ENCODE results near the gene PLCH2. TPM values are rescaled to one million over a fixed set of nuclear protein-coding genes. Genes with fewer than 3 reads are reported as not detected.
A peak's percentile ranks its signal among the peaks of the same experiment; 100 is the strongest.

PLCH2 gene
- total RNA-seq, 2 donors from 2014 or later = 13.9 to 26.3 TPM

- Mint-ChIP-seq H3K4me3 (peak overlapping the region; percentile 99), H3K36me3 (ENCODE audit: insufficient read depth in 2 of 2) (peaks cover 6 to 13% of the 10 kb centered on the region in 2 donors)
Measured at GRCh38 chr1:2553871-2554620, 78.0 kb downstream of the PLCH2 start.

GRCh38 chr1:2554621-2555387, 78.7 kb downstream of the PLCH2 start:
- H3K4me3 Mint-ChIP-seq = peak overlapping the region; percentile 99
- DNase-seq (peak; percentile 51 to 60), ATAC-seq (replicated peaks in 1 of 2) (peak in 1 of 2 donors; percentile 23)
- peaks cover 41% of the 10 kb centered on the region for H3K4me1 Mint-ChIP-seq (ENCODE audit: low read depth)
- H3K27ac Mint-ChIP-seq = peak overlapping the region; percentile 25
- no peaks in the 10 kb centered on the region for H3K27me3 Mint-ChIP-seq (ENCODE audit: low read depth)
- H3K9me3 Mint-ChIP-seq = no peaks in the 10 kb centered on the region
- H3K36me3 Mint-ChIP-seq (ENCODE audit: insufficient read depth in 2 of 2) = peaks cover 6 to 12% of the 10 kb centered on the region in 2 donors

More at GRCh38 chr1:2553871-2554620, 78.0 kb downstream of the PLCH2 start:
- Mint-ChIP-seq H3K27ac (no peak overlapping the region), H3K9me3 (no peaks in the 10 kb centered on the region), H3K4me1 (ENCODE audit: low read depth) (peaks cover 48% of the 10 kb centered on the region), H3K27me3 (ENCODE audit: low read depth) (no peaks in the 10 kb centered on the region)
- DNase-seq (no peak), ATAC-seq (replicated peaks in 1 of 2) (no peak)

Other genes starting within 250 kb of the PLCH2 start
- 10 to 100 TPM; 28.5 to 32.3 TPM for gene SKI, start 248.0 kb upstream of the PLCH2 start, total RNA-seq
- gene MORN1, start 84.7 kb upstream of the PLCH2 start, total RNA-seq = 1 to 10 TPM; 6.8 to 6.9 TPM
- 100 to 1,000 TPM; 160 to 166 TPM for gene RER1, start 84.4 kb upstream of the PLCH2 start, total RNA-seq
- gene PEX10, start 63.7 kb upstream of the PLCH2 start, total RNA-seq = 10 to 100 TPM; 10.2 to 11.4 TPM
- 10 to 100 TPM; 44.6 to 49.7 TPM for gene PANK4, start 50.3 kb downstream of the PLCH2 start, total RNA-seq
- under 1 TPM in 1 of 2 donors, not detected in 1; 0.49 TPM for gene HES5, start 54.0 kb downstream of the PLCH2 start, total RNA-seq
- gene TNFRSF14, start 80.1 kb downstream of the PLCH2 start, total RNA-seq = 100 to 1,000 TPM; 141 to 175 TPM
- gene PRXL2B, start 110.5 kb downstream of the PLCH2 start, total RNA-seq = 10 to 100 TPM; 34.8 to 39.2 TPM
- 1 to 10 TPM; 1.5 to 1.9 TPM for gene MMEL1, start 156.7 kb downstream of the PLCH2 start, total RNA-seq